RWPE1 (cell line): ENCODE results near the gene ARHGEF12.
"Not testable (repeated sequence)": the region's sequence is repeated elsewhere in the genome, so short reads cannot be mapped to it uniquely, and the experiment has no call there.

Source experiments
- CTCF ChIA-PET: fragments of 350-600 bp; sonication (Branson Sonifier 250); formaldehyde crosslinking; extraction: SDS; loops from one replicate; lab custom pipeline; 2021; lab: Yijun Ruan, JAX
- POLR2A ChIA-PET: fragments of 400-600 bp; formaldehyde crosslinking; extraction: SDS; loops from one replicate; lab custom pipeline; 2020; ENCODE audit warnings: antibody characterized with exemption; ENCODE audit not compliant: low non-redundant PET; lab: Yijun Ruan, JAX
- DNase-seq: peaks from one replicate; pipeline ENCODE4 v3.0.0; 2012; ENCODE audit warnings: low spot score
- H3K27ac ChIP-seq: fragments of 450-650 bp; 2 replicates; pipeline ENCODE4 v1.5.1; 2017
- CTCF ChIP-seq: fragments of 450-650 bp; conservative IDR thresholded peaks from 2 replicates; pipeline ENCODE4 v1.5.1; 2017; ENCODE audit warnings: low read depth, mild to moderate bottlenecking

Gene ARHGEF12

GRCh38 chr11:120501440-120501839 lies 165.2 kb downstream of the ARHGEF12 start:
- CTCF ChIA-PET: interaction anchor here (0.8 to 1.4 kb wide), 2 partner anchors 10 to 14 kb away, joined by 4 to 11 read pairs; partner anchors contain the start of gene GRIK4
- TF ChIP-seq CTCF: no peak
- no peak for DNase-seq
- POLR2A ChIA-PET: no interaction called here
- H3K27ac ChIP-seq: no peak overlapping the region

GRCh38 chr11:120501976-120502755 lies 166.0 kb downstream of the ARHGEF12 start:
- no peak for TF ChIP-seq CTCF
- no peak overlapping the region for H3K27ac ChIP-seq
- no peak for DNase-seq
- ChIA-PET CTCF (interaction anchor here (0.7 to 1.4 kb wide), 4 partner anchors 9 to 183 kb away, joined by 3 to 11 read pairs (median 4); partner anchors contain the start of gene GRIK4), POLR2A (no interaction called here)

- CTCF ChIA-PET, POLR2A ChIA-PET, H3K27ac ChIP-seq, DNase-seq: not testable (repeated sequence)
These were observed 167.3 kb downstream of the ARHGEF12 start for GRCh38 chr11:120503529-120503928.

GRCh38 chr11:120505801-120506425 lies 169.7 kb downstream of the ARHGEF12 start:
- no peak overlapping the region for H3K27ac ChIP-seq
- ChIA-PET CTCF (no interaction called here), POLR2A (no interaction called here)
- no peak for DNase-seq
- no peak for TF ChIP-seq CTCF

- POLR2A ChIA-PET: no interaction called here
- no peak for TF ChIP-seq CTCF
- no peak overlapping the region for H3K27ac ChIP-seq
- DNase-seq: no peak
- CTCF ChIA-PET: interaction anchor here (2.2 to 4.1 kb wide), 3 partner anchors 123 to 444 kb away, joined by 6 to 61 read pairs (median 8); no protein-coding TSS in a partner anchor
These were observed 173.3 kb downstream of the ARHGEF12 start for GRCh38 chr11:120509346-120510053.

GRCh38 chr11:120510406-120511115 lies 174.3 kb downstream of the ARHGEF12 start:
- no peak for TF ChIP-seq CTCF
- ChIA-PET POLR2A (no interaction called here), CTCF (interaction anchor here (0.6 to 4.1 kb wide), 15 partner anchors 8 to 982 kb away, joined by 3 to 61 read pairs (median 6); no protein-coding TSS in a partner anchor)

More at GRCh38 chr11:120510406-120511115, 174.3 kb downstream of the ARHGEF12 start:
- no peak overlapping the region for H3K27ac ChIP-seq
- DNase-seq: no peak
